ENCODE results near the gene CD300A. TPM values are rescaled to one million over a fixed set of nuclear protein-coding genes. Genes with fewer than 3 reads are reported as not detected.

The CD300A gene
- total RNA-seq, 1 donor from 2014 or later = not detected

GRCh38 chr17:74524653-74525464 is 58.4 kb downstream of the CD300A start:
- DNase-seq (ENCODE audit: low read depth) = no peak
- TF ChIP-seq CTCF (conservative IDR thresholded peaks at IDR 0.05; ENCODE audit: low read depth, low read length) = no peak
- H3K4me3 ChIP-seq (ENCODE audit: low read depth, low read length) = no peak overlapping the region

GRCh38 chr17:74525465-74525725 is 59.0 kb downstream of the CD300A start:
- H3K4me3 ChIP-seq (ENCODE audit: low read depth, low read length) = no peak overlapping the region
- TF ChIP-seq CTCF (conservative IDR thresholded peaks at IDR 0.05; ENCODE audit: low read depth, low read length) = no peak
- DNase-seq (ENCODE audit: low read depth) = no peak

GRCh38 chr17:74525781-74526288 is 59.4 kb downstream of the CD300A start:
- DNase-seq (ENCODE audit: low read depth) = no peak
- no peak overlapping the region for H3K4me3 ChIP-seq (ENCODE audit: low read depth, low read length)
- no peak for TF ChIP-seq CTCF (conservative IDR thresholded peaks at IDR 0.05; ENCODE audit: low read depth, low read length)

- DNase-seq (ENCODE audit: low read depth) = no peak
- no peak for TF ChIP-seq CTCF (conservative IDR thresholded peaks at IDR 0.05; ENCODE audit: low read depth, low read length)
- no peak overlapping the region for H3K4me3 ChIP-seq (ENCODE audit: low read depth, low read length)
Observed at GRCh38 chr17:74526681-74527080, 60.2 kb downstream of the CD300A start.

GRCh38 chr17:74527081-74527480 is 60.6 kb downstream of the CD300A start:
- H3K4me3 ChIP-seq (ENCODE audit: low read depth, low read length) = no peak overlapping the region
- no peak for DNase-seq (ENCODE audit: low read depth)
- TF ChIP-seq CTCF (conservative IDR thresholded peaks at IDR 0.05; ENCODE audit: low read depth, low read length) = no peak

DNA sequence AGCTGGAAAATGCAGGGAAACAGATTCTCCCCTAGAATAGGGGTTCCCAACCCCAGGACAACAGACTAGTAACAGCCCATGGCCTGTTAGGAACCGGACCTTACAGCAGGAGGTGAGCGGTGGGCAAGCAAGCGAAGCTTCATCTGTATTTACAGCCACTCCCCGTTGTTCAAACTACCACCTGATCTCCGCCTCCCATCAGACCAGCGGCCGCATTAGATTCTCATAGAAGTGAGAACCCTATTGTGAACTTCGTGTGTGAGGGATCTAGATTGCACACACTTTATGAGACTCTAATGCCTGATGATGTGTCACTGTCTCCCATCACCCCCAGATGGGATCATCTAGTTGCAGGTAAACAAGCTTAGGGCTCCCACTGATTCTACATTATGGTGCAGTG is 61.3 kb downstream of the CD300A start:
- no peak overlapping the region for H3K4me3 ChIP-seq (ENCODE audit: low read depth, low read length)
- TF ChIP-seq CTCF (conservative IDR thresholded peaks at IDR 0.05; ENCODE audit: low read depth, low read length) = no peak
- DNase-seq (ENCODE audit: low read depth) = no peak

Data from epithelial cell of proximal tubule (primary cell).